Activated B cell treated with CpG ODN at 0.5 μM for 24 hours (primary cell): ENCODE results near the gene CENPX. TPM values are rescaled to one million over a fixed set of nuclear protein-coding genes. Genes with fewer than 3 reads are reported as not detected.

Experiments
- ATAC-seq: fragments of 200-7000 bp; cut with Tn5 transposase; one replicate; pipeline ENCODE4 v1.10.0; 2021; ENCODE audit warnings: low read depth, mild to moderate bottlenecking, moderate library complexity
- CTCF ChIA-PET: fragments of 350-600 bp; sonication (Branson Sonifier 250); formaldehyde crosslinking; loops from one replicate; lab custom pipeline; 2021; ENCODE audit warnings: antibody characterized with exemption; lab: Charles Lee
- POLR2A ChIA-PET: fragments of 350-600 bp; sonication (Branson Sonifier 250); formaldehyde crosslinking; loops from one replicate; lab custom pipeline; 2021; ENCODE audit warnings: antibody characterized with exemption; lab: Charles Lee
- DNase-seq: peaks from one replicate; pipeline ENCODE4 v3.0.0; 2022
- H3K27ac Mint-ChIP-seq: one replicate; pipeline ENCODE4 v1.8.0; 2020; ENCODE audit warnings: mixed read lengths
- H3K27me3 Mint-ChIP-seq: one replicate; pipeline ENCODE4 v1.8.0; 2021; ENCODE audit warnings: mixed read lengths
- H3K36me3 Mint-ChIP-seq: one replicate; pipeline ENCODE4 v1.8.0; 2021; ENCODE audit warnings: low read depth, mixed read lengths
- H3K4me1 Mint-ChIP-seq: one replicate; pipeline ENCODE4 v1.8.0; 2021; ENCODE audit warnings: mixed read lengths
- H3K4me3 Mint-ChIP-seq: one replicate; pipeline ENCODE4 v1.8.0; 2020; ENCODE audit warnings: mild to moderate bottlenecking, mixed read lengths
- H3K9me3 Mint-ChIP-seq: one replicate; pipeline ENCODE4 v1.8.0; 2020; ENCODE audit warnings: mixed read lengths
- intact Hi-C: fragments of 100-400 bp; cut with micrococcal nuclease; formaldehyde crosslinking; loops from one replicate; pipeline ENCODE4 v1.15.1; 2024
- total RNA-seq: library from RNA; stranded (reverse); gene quantifications from 2 replicates; pipeline ENCODE4 v1.2.3, GENCODE V29; 2022
- TF ChIP-seq, protein P1 (sequence below): fragments of 200-600 bp; IDR thresholded peaks from one replicate; pipeline ENCODE4 v1.8.0; 2022; ENCODE audit warnings: antibody characterized with exemption, mild to moderate bottlenecking

The CENPX gene
- total RNA-seq, 1 donor from 2014 or later = 41.7 TPM

DNA sequence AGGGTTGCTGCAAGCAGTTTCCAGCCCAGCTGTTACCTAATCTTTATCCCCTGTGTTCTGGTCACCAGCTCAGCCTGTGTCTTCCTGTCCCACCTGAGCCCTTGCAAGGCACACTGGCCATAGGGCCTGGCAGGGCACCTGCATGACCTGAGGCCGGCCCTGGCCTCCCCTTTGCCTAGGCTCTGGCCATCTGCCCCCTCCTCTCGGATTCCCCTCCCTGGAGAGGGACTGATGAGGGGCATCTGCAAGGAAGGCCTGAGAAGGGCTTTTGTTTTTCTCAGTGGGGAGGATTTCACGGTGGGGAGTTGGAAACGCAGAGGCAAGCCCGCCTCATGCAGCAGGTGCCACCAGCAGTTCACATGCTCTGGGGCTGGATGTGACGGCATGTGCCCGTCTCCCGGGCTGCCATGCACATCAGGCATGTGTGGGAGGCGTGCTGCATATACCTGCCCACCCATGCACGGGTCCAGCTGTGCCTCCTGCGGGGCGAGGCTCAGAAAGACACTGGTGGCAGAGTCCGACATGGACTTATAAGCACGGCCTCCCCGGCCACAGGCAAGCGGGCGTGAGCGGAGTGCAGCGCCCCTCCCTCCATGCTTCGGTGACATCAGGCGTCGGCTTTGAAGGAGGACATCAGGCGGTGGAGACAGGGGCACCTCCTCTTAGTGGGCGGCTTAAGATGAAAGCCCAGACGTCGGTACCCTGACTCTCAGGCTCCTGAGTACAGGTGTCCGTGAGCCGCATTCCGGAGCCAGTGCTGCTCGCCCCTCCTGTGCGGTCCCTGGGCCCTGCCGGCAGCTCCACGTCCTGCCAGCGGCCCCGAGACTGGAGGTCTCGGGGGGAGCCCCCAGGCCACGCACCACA lies 28.7 kb downstream of the CENPX start:
- ChIA-PET CTCF (no interaction called here), POLR2A (no interaction called here)
- DNase-seq (no peak), ATAC-seq (no peak)
- Mint-ChIP-seq H3K4me3 (no peak overlapping the region), H3K27ac (no peak overlapping the region), H3K27me3 (no peaks in the 10 kb centered on the region), H3K9me3 (no peaks in the 10 kb centered on the region), H3K36me3 (peaks cover 20% of the 10 kb centered on the region), H3K4me1 (no peaks in the 10 kb centered on the region)
- intact Hi-C loops = no loop called here
- TF ChIP-seq, protein P1, sequence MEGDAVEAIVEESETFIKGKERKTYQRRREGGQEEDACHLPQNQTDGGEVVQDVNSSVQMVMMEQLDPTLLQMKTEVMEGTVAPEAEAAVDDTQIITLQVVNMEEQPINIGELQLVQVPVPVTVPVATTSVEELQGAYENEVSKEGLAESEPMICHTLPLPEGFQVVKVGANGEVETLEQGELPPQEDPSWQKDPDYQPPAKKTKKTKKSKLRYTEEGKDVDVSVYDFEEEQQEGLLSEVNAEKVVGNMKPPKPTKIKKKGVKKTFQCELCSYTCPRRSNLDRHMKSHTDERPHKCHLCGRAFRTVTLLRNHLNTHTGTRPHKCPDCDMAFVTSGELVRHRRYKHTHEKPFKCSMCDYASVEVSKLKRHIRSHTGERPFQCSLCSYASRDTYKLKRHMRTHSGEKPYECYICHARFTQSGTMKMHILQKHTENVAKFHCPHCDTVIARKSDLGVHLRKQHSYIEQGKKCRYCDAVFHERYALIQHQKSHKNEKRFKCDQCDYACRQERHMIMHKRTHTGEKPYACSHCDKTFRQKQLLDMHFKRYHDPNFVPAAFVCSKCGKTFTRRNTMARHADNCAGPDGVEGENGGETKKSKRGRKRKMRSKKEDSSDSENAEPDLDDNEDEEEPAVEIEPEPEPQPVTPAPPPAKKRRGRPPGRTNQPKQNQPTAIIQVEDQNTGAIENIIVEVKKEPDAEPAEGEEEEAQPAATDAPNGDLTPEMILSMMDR = no peak

DNA sequence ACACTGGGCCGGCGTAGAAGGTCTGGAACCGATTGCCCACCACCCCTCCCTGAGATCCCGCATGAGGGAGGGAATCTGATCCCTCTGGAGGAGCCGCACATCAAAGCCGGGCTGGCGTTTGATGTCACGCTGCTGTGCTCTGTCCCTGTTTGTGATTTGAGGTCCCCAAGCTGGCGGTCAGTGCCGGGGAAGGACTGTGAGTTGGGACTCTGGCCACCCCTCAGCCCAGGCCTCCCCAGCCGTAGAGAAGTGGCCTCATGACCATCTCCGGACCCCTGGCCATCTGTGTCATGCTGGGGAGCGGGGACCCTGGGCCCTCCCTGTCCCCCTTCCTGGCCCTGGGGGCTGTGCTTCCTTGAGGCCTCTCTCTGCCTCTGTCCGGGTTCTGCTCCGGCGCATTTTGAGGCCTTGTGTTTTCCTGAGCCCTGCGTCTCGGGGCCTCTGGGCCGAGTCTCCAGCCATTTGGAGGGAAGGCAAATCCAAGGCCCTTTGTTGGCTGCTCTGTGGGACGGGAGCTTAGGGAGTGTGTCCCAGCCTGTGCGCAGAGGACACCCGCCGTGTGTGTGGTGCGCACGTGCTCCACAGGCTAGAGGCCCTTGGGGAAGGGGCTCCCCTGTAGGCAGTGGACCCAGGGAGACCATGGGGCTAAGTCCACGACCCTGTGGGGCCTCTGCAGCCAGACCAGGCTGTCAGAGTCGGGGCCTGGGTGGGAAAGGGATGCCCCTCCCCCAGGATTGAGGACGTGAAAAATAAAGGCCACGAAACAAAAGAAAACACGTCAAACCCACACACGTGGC lies 30.2 kb downstream of the CENPX start:
- CTCF ChIA-PET = no interaction called here
- TF ChIP-seq, protein P1 = no peak
- Mint-ChIP-seq H3K36me3 (peaks cover 23% of the 10 kb centered on the region), H3K4me1 (no peaks in the 10 kb centered on the region), H3K27ac (no peak overlapping the region), H3K9me3 (no peaks in the 10 kb centered on the region), H3K4me3 (no peak overlapping the region), H3K27me3 (no peaks in the 10 kb centered on the region)
- intact Hi-C loops = no loop called here
- ATAC-seq = no peak
- DNase-seq = no peak
- POLR2A ChIA-PET = no interaction called here

- ChIA-PET POLR2A (interaction anchor here (0.6 kb wide), 1 partner anchor 38 kb away, joined by 3 read pairs; no protein-coding TSS in a partner anchor), CTCF (no interaction called here)
- Mint-ChIP-seq H3K36me3 (peaks cover 20% of the 10 kb centered on the region), H3K4me3 (no peak overlapping the region), H3K4me1 (no peaks in the 10 kb centered on the region), H3K9me3 (no peaks in the 10 kb centered on the region), H3K27me3 (no peaks in the 10 kb centered on the region), H3K27ac (no peak overlapping the region)
- TF ChIP-seq, protein P1 = no peak
- DNase-seq (no peak), ATAC-seq (no peak)
- intact Hi-C loops = no loop called here
Measured at GRCh38 chr17:81991684-81992305, 30.9 kb downstream of the CENPX start.

GRCh38 chr17:81990836-81991683 lies 31.6 kb downstream of the CENPX start:
- H3K36me3 Mint-ChIP-seq = peaks cover 24% of the 10 kb centered on the region
- H3K27ac Mint-ChIP-seq = no peak overlapping the region
- POLR2A ChIA-PET = interaction anchor here (0.6 kb wide), 1 partner anchor 38 kb away, joined by 3 read pairs; no protein-coding TSS in a partner anchor
- ATAC-seq (no peak), DNase-seq (no peak)
- no peaks in the 10 kb centered on the region for H3K9me3 Mint-ChIP-seq
- TF ChIP-seq, protein P1 = no peak
- no peaks in the 10 kb centered on the region for H3K27me3 Mint-ChIP-seq
- H3K4me1 Mint-ChIP-seq = no peaks in the 10 kb centered on the region
- CTCF ChIA-PET = no interaction called here
- no peak overlapping the region for H3K4me3 Mint-ChIP-seq
- intact Hi-C loops = no loop called here
